ENCODE measurements around the gene PRICKLE4.

DNA sequence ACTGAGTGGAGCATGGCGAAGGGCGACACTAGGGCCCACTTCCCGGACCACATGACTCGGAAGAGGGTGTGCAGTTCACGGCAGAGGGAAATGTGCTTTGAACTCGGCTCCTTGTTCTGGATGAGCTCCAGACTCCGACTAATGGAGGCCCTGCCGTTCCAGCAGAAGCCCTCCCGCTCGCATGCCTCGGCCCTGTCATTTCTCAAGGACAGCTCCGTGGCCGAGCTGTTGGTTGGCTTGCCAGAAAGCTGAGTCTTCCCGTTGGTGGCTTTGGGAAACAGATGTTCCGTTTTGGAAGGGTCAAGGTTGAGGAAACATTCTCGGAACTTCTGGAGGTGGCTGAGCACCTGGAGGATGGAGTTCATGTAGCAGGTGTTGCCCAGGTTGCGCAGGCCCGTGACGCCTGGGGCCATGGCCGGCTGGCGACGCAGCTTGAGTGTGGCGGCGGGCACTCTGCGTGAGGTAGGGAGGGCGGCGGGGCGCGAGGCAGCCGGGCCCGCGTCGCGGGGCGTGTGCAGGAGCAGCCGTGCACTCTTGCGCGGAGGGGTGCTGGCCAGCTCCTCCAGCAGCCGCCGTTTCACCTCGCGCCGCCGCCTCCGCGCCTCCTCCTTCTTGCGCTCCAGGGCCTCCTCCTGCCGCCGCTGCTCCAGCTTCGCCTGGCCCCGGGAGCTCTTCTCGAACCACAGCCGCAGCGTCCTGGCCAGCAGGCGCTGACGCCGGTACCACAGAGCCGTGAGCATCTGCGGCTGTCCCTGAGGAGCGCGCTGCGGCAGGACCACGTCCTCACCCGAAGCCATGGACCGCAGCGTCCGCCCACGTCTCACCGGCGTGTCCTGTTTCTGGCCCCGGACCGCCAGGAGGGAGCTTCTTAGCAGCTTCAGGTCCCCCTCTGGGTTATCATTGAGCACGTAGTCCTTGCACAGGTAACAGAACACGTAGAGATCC lies 25.5 kb downstream of the PRICKLE4 start:
- TF ChIP-seq CTCF (IDR thresholded peaks at IDR 0.05) (no peak), POLR2A (IDR thresholded peaks at IDR 0.05; ENCODE audit: low read depth) (no peak)
